WTC11 (cell line): ENCODE measurements around the gene PRPF40A. TPM values are rescaled to one million over a fixed set of nuclear protein-coding genes. Genes with fewer than 3 reads are reported as not detected.
A peak's percentile ranks its signal among the peaks of the same experiment; 100 is the strongest.

Source experiments
- ATAC-seq: fragments of 200-7000 bp; cut with Tn5 transposase; 2 replicates; pipeline ENCODE4 v1.10.0; 2021; ENCODE audit warnings: mild to moderate bottlenecking, moderate library complexity
- CTCF ChIA-PET: fragments of 300-600 bp; sonication (Branson Sonifier 250); formaldehyde crosslinking; loops from one replicate; lab custom pipeline; 2021; ENCODE audit warnings: antibody characterized with exemption; lab: Charles Lee
- POLR2A ChIA-PET: fragments of 350-600 bp; sonication (Branson Sonifier 250); formaldehyde crosslinking; loops from one replicate; lab custom pipeline; 2021; ENCODE audit warnings: antibody characterized with exemption; lab: Charles Lee
- DNase-seq: peaks from one replicate; pipeline ENCODE4 v3.0.0; 2021; ENCODE audit warnings: low spot score
- H3K27ac Mint-ChIP-seq: 2 replicates; pipeline ENCODE4 v1.8.0; 2021; ENCODE audit warnings: mixed read lengths
- H3K27me3 Mint-ChIP-seq: 2 replicates; pipeline ENCODE4 v1.8.0; 2021; ENCODE audit warnings: low read depth, mild to moderate bottlenecking, moderate library complexity, mixed read lengths
- H3K36me3 Mint-ChIP-seq: 2 replicates; pipeline ENCODE4 v1.8.0; 2021; ENCODE audit warnings: mixed read lengths
- H3K4me1 Mint-ChIP-seq: 2 replicates; pipeline ENCODE4 v1.8.0; 2022; ENCODE audit warnings: mixed read lengths
- H3K4me3 Mint-ChIP-seq: 2 replicates; pipeline ENCODE4 v1.8.0; 2021; ENCODE audit warnings: mild to moderate bottlenecking, moderate library complexity, mixed read lengths
- H3K9me3 Mint-ChIP-seq: 2 replicates; pipeline ENCODE4 v1.8.0; 2021; ENCODE audit warnings: mixed read lengths
- CDX4 ChIP-seq: fragments of 250-450 bp; sonication (Bioruptor Pico); IDR thresholded peaks from 2 replicates; pipeline ENCODE4 v1.9.0; 2021; ENCODE audit warnings: moderate library complexity, mild to moderate bottlenecking, inconsistent platforms, borderline replicate concordance
- ELF4 ChIP-seq: sonication (generic); formaldehyde crosslinking; IDR thresholded peaks from 2 replicates; pipeline ENCODE4 v1.8.1; 2022; ENCODE audit warnings: low read depth, mild to moderate bottlenecking, moderate library complexity, missing genetic modification reagents
- ETV6 ChIP-seq: sonication (generic); formaldehyde crosslinking; IDR thresholded peaks from 2 replicates; pipeline ENCODE4 v1.8.1; 2022; ENCODE audit warnings: mild to moderate bottlenecking, missing genetic modification reagents
- FOXP1 ChIP-seq: sonication (generic); formaldehyde crosslinking; IDR thresholded peaks from 2 replicates; pipeline ENCODE4 v1.8.0; 2022; ENCODE audit warnings: missing genetic modification reagents, mild to moderate bottlenecking, moderate library complexity, borderline replicate concordance
- HMGA2 ChIP-seq: fragments of 250-450 bp; sonication (Bioruptor Pico); IDR thresholded peaks from 2 replicates; pipeline ENCODE4 v1.4.0; 2021; ENCODE audit warnings: mild to moderate bottlenecking, moderate library complexity
- HMGXB4 ChIP-seq: sonication (generic); formaldehyde crosslinking; IDR thresholded peaks from 2 replicates; pipeline ENCODE4 v1.8.1; 2023; ENCODE audit warnings: mild to moderate bottlenecking, moderate library complexity, missing genetic modification reagents
- IRF1 ChIP-seq: sonication (generic); formaldehyde crosslinking; IDR thresholded peaks from 2 replicates; pipeline ENCODE4 v1.8.0; 2023; ENCODE audit warnings: missing genetic modification reagents
- IRF2 ChIP-seq: sonication (generic); formaldehyde crosslinking; IDR thresholded peaks from 2 replicates; pipeline ENCODE4 v1.8.0; 2022; ENCODE audit warnings: low read depth, missing genetic modification reagents, borderline replicate concordance
- KAT7 ChIP-seq: sonication (generic); formaldehyde crosslinking; IDR thresholded peaks from 2 replicates; pipeline ENCODE4 v1.8.1; 2023; ENCODE audit warnings: missing genetic modification reagents, mild to moderate bottlenecking, borderline replicate concordance
- MYBL2 ChIP-seq: sonication (generic); formaldehyde crosslinking; IDR thresholded peaks from 2 replicates; pipeline ENCODE4 v1.8.1; 2023; ENCODE audit warnings: mild to moderate bottlenecking, moderate library complexity, missing genetic modification reagents
- NR1H2 ChIP-seq: sonication (generic); formaldehyde crosslinking; IDR thresholded peaks from 2 replicates; pipeline ENCODE4 v1.9.0; 2021; ENCODE audit warnings: mild to moderate bottlenecking, moderate library complexity, missing genetic modification reagents
- RELA ChIP-seq: sonication (generic); formaldehyde crosslinking; IDR thresholded peaks from 2 replicates; pipeline ENCODE4 v1.8.1; 2022; ENCODE audit warnings: missing genetic modification reagents, mild to moderate bottlenecking, borderline replicate concordance
- RORB ChIP-seq: fragments of 250-450 bp; sonication (Bioruptor Pico); IDR thresholded peaks from 2 replicates; pipeline ENCODE4 v1.9.0; 2021; ENCODE audit warnings: mild to moderate bottlenecking
- ZNF138 ChIP-seq: sonication (generic); formaldehyde crosslinking; conservative IDR thresholded peaks from 2 replicates; pipeline ENCODE4 v1.8.1; 2022; ENCODE audit warnings: mild to moderate bottlenecking, moderate library complexity, missing genetic modification reagents
- ZNF263 ChIP-seq: sonication (generic); formaldehyde crosslinking; IDR thresholded peaks from 2 replicates; pipeline ENCODE4 v1.8.1; 2022; ENCODE audit warnings: low read depth, mild to moderate bottlenecking, moderate library complexity, missing genetic modification reagents
- ZNF671 ChIP-seq: fragments of 250-450 bp; sonication (Bioruptor Pico); IDR thresholded peaks from 2 replicates; pipeline ENCODE4 v1.8.0; 2021; ENCODE audit warnings: mild to moderate bottlenecking
- total RNA-seq: library from RNA; stranded (reverse); gene quantifications from 3 replicates; pipeline ENCODE4 v1.2.3, GENCODE V29; 2021
- TF ChIP-seq, protein P1 (sequence below): sonication (generic); formaldehyde crosslinking; IDR thresholded peaks from 2 replicates; pipeline ENCODE4 v1.8.1; 2023; ENCODE audit warnings: mild to moderate bottlenecking, missing genetic modification reagents
- TF ChIP-seq, protein P2 (sequence below): sonication (generic); formaldehyde crosslinking; IDR thresholded peaks from 2 replicates; pipeline ENCODE4 v1.8.1; 2023; ENCODE audit warnings: mild to moderate bottlenecking, missing genetic modification reagents
- TF ChIP-seq, protein P3 (sequence below): sonication (generic); formaldehyde crosslinking; IDR thresholded peaks from 2 replicates; pipeline ENCODE4 v1.8.1; 2022; ENCODE audit warnings: low read depth, missing genetic modification reagents, borderline replicate concordance
- TF ChIP-seq, protein P4 (sequence below): sonication (generic); formaldehyde crosslinking; IDR thresholded peaks from 2 replicates; pipeline ENCODE4 v1.8.0; 2023; ENCODE audit warnings: mild to moderate bottlenecking, missing genetic modification reagents
- TF ChIP-seq, protein P5 (sequence below): sonication (generic); formaldehyde crosslinking; conservative IDR thresholded peaks from 2 replicates; pipeline ENCODE4 v1.8.1; 2023; ENCODE audit warnings: mild to moderate bottlenecking, low read depth, missing genetic modification reagents, moderate library complexity

The PRPF40A gene
- total RNA-seq, 1 experiment from 2014 or later = 189 TPM

GRCh38 chr2:152651834-152652233 is 65.4 kb downstream of the PRPF40A start:
- ATAC-seq = no peak
- Mint-ChIP-seq H3K36me3 (peaks cover 28% of the 10 kb centered on the region), H3K27ac (no peak overlapping the region), H3K4me1 (peaks cover 23% of the 10 kb centered on the region), H3K4me3 (no peak overlapping the region), H3K27me3 (no peaks in the 10 kb centered on the region), H3K9me3 (no peaks in the 10 kb centered on the region)
- TF ChIP-seq HMGXB4 (CRISPR knock-in tag) (no peak), ZNF671 (CRISPR knock-in tag) (no peak), ETV6 (no peak), RELA (CRISPR knock-in tag) (no peak), ELF4 (no peak), ZNF263 (CRISPR knock-in tag) (no peak), MYBL2 (CRISPR knock-in tag) (no peak), FOXP1 (CRISPR knock-in tag) (no peak)
- TF ChIP-seq, protein P1, sequence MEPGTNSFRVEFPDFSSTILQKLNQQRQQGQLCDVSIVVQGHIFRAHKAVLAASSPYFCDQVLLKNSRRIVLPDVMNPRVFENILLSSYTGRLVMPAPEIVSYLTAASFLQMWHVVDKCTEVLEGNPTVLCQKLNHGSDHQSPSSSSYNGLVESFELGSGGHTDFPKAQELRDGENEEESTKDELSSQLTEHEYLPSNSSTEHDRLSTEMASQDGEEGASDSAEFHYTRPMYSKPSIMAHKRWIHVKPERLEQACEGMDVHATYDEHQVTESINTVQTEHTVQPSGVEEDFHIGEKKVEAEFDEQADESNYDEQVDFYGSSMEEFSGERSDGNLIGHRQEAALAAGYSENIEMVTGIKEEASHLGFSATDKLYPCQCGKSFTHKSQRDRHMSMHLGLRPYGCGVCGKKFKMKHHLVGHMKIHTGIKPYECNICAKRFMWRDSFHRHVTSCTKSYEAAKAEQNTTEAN (CRISPR knock-in tag) = no peak
- ChIA-PET POLR2A (no interaction called here), CTCF (interaction anchor here (2.8 kb wide), 1 partner anchor 16 kb away, joined by 12 read pairs; no protein-coding TSS in a partner anchor)
- DNase-seq = no peak

DNA sequence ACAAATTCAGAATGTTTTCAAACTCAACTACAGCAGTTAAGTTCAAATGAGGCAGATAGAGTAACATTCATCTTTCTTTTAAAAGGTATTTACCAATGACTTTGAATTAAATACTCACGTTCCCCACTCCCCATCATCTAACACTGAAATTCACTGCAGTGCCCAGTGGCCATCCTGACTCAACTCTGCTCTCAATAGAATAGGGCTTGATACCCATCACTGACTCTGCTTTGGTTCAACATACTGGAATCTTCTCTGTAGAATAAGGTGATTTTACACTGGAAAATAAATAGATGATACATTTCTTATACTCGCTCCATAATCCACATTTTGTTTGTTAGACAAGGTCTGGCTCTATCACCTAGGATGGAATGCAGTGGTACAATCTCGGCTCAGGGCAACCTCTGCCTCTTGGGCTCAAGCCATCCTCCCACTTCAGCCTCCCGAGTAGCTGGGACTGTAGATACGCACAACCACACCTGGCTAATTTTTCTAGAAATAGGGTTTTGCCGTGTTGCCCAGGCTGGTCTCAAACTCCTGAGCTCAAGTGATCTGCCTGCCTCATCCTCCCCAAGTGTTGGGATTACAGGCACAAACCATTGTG is 66.4 kb downstream of the PRPF40A start:
- Mint-ChIP-seq H3K4me3 (no peak overlapping the region), H3K27ac (no peak overlapping the region), H3K4me1 (peaks cover 23% of the 10 kb centered on the region), H3K36me3 (peaks cover 20% of the 10 kb centered on the region), H3K27me3 (no peaks in the 10 kb centered on the region), H3K9me3 (no peaks in the 10 kb centered on the region)
- CTCF ChIA-PET = interaction anchor here (2.8 kb wide), 1 partner anchor 15 kb away, joined by 12 read pairs; no protein-coding TSS in a partner anchor
- no peak for ATAC-seq
- no peak for DNase-seq
- POLR2A ChIA-PET = no interaction called here
- TF ChIP-seq CDX4 (CRISPR knock-in tag) (no peak), IRF2 (CRISPR knock-in tag) (no peak), IRF1 (CRISPR knock-in tag) (no peak), ZNF138 (CRISPR knock-in tag) (no peak), KAT7 (CRISPR knock-in tag) (no peak), ZNF671 (CRISPR knock-in tag) (0 out of 2 replicates have a peak, but pooled peaks have one; percentile 11), ELF4 (no peak), NR1H2 (CRISPR knock-in tag) (no peak), HMGA2 (CRISPR knock-in tag) (no peak), RORB (CRISPR knock-in tag) (no peak)
- TF ChIP-seq, protein P2, sequence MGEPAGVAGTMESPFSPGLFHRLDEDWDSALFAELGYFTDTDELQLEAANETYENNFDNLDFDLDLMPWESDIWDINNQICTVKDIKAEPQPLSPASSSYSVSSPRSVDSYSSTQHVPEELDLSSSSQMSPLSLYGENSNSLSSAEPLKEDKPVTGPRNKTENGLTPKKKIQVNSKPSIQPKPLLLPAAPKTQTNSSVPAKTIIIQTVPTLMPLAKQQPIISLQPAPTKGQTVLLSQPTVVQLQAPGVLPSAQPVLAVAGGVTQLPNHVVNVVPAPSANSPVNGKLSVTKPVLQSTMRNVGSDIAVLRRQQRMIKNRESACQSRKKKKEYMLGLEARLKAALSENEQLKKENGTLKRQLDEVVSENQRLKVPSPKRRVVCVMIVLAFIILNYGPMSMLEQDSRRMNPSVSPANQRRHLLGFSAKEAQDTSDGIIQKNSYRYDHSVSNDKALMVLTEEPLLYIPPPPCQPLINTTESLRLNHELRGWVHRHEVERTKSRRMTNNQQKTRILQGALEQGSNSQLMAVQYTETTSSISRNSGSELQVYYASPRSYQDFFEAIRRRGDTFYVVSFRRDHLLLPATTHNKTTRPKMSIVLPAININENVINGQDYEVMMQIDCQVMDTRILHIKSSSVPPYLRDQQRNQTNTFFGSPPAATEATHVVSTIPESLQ = no peak
- TF ChIP-seq, protein P3, sequence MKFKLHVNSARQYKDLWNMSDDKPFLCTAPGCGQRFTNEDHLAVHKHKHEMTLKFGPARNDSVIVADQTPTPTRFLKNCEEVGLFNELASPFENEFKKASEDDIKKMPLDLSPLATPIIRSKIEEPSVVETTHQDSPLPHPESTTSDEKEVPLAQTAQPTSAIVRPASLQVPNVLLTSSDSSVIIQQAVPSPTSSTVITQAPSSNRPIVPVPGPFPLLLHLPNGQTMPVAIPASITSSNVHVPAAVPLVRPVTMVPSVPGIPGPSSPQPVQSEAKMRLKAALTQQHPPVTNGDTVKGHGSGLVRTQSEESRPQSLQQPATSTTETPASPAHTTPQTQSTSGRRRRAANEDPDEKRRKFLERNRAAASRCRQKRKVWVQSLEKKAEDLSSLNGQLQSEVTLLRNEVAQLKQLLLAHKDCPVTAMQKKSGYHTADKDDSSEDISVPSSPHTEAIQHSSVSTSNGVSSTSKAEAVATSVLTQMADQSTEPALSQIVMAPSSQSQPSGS (CRISPR knock-in tag) = no peak
- TF ChIP-seq, protein P4, sequence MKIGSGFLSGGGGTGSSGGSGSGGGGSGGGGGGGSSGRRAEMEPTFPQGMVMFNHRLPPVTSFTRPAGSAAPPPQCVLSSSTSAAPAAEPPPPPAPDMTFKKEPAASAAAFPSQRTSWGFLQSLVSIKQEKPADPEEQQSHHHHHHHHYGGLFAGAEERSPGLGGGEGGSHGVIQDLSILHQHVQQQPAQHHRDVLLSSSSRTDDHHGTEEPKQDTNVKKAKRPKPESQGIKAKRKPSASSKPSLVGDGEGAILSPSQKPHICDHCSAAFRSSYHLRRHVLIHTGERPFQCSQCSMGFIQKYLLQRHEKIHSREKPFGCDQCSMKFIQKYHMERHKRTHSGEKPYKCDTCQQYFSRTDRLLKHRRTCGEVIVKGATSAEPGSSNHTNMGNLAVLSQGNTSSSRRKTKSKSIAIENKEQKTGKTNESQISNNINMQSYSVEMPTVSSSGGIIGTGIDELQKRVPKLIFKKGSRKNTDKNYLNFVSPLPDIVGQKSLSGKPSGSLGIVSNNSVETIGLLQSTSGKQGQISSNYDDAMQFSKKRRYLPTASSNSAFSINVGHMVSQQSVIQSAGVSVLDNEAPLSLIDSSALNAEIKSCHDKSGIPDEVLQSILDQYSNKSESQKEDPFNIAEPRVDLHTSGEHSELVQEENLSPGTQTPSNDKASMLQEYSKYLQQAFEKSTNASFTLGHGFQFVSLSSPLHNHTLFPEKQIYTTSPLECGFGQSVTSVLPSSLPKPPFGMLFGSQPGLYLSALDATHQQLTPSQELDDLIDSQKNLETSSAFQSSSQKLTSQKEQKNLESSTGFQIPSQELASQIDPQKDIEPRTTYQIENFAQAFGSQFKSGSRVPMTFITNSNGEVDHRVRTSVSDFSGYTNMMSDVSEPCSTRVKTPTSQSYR (CRISPR knock-in tag) = no peak
- TF ChIP-seq, protein P5, sequence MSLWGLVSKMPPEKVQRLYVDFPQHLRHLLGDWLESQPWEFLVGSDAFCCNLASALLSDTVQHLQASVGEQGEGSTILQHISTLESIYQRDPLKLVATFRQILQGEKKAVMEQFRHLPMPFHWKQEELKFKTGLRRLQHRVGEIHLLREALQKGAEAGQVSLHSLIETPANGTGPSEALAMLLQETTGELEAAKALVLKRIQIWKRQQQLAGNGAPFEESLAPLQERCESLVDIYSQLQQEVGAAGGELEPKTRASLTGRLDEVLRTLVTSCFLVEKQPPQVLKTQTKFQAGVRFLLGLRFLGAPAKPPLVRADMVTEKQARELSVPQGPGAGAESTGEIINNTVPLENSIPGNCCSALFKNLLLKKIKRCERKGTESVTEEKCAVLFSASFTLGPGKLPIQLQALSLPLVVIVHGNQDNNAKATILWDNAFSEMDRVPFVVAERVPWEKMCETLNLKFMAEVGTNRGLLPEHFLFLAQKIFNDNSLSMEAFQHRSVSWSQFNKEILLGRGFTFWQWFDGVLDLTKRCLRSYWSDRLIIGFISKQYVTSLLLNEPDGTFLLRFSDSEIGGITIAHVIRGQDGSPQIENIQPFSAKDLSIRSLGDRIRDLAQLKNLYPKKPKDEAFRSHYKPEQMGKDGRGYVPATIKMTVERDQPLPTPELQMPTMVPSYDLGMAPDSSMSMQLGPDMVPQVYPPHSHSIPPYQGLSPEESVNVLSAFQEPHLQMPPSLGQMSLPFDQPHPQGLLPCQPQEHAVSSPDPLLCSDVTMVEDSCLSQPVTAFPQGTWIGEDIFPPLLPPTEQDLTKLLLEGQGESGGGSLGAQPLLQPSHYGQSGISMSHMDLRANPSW (CRISPR knock-in tag) = no peak
